ENCODE measurements around the gene PNLIPRP2. TPM values are rescaled to one million over a fixed set of nuclear protein-coding genes. Genes with fewer than 3 reads are reported as not detected.

The PNLIPRP2 gene
- total RNA-seq: not detected

- ChIA-PET CTCF (no interaction called here), POLR2A (no interaction called here)
- H3K36me3 Mint-ChIP-seq: no peaks in the 10 kb centered on the region
- no peaks in the 10 kb centered on the region for H3K9me3 Mint-ChIP-seq
- intact Hi-C loops (cut with micrococcal nuclease): no loop called here
- H3K27ac Mint-ChIP-seq: no peak within 1 kb of the TSS
- DNase-seq: no peak
- H3K27me3 Mint-ChIP-seq: peaks cover 5% of the 10 kb centered on the region
- no peak within 1 kb of the TSS for H3K4me3 Mint-ChIP-seq
- H3K4me1 Mint-ChIP-seq (ENCODE audit: low read depth): no peaks in the 10 kb centered on the region
These were observed at the start of gene PNLIPRP2 for GRCh38 chr10:116620423-116621400. PNLIPRP2 (plus strand) TSS chr10:116620953.

- no peaks in the 10 kb centered on the region for H3K27me3 Mint-ChIP-seq
- intact Hi-C loops (cut with micrococcal nuclease): no loop called here
- no peaks in the 10 kb centered on the region for H3K9me3 Mint-ChIP-seq
- H3K4me1 Mint-ChIP-seq (ENCODE audit: low read depth): no peaks in the 10 kb centered on the region
- POLR2A ChIA-PET: no interaction called here
- DNase-seq: no peak
- CTCF ChIA-PET: no interaction called here
- H3K27ac Mint-ChIP-seq: no peak overlapping the region
- no peaks in the 10 kb centered on the region for H3K36me3 Mint-ChIP-seq
- H3K4me3 Mint-ChIP-seq: no peak overlapping the region
These were observed 46.0 kb upstream of the PNLIPRP2 start for GRCh38 chr10:116574797-116575196.

- intact Hi-C loops (cut with micrococcal nuclease): no loop called here
- no peaks in the 10 kb centered on the region for H3K36me3 Mint-ChIP-seq
These were observed 32.7 kb upstream of the PNLIPRP2 start for GRCh38 chr10:116587878-116588591.

GRCh38 chr10:116588995-116589394, 31.8 kb upstream of the PNLIPRP2 start:
- no peaks in the 10 kb centered on the region for H3K27me3 Mint-ChIP-seq
- H3K4me1 Mint-ChIP-seq (ENCODE audit: low read depth): no peaks in the 10 kb centered on the region
- ChIA-PET POLR2A (no interaction called here), CTCF (no interaction called here)
- no peak for DNase-seq
- no peaks in the 10 kb centered on the region for H3K36me3 Mint-ChIP-seq
- peaks cover 2% of the 10 kb centered on the region for H3K9me3 Mint-ChIP-seq
- intact Hi-C loops (cut with micrococcal nuclease): no loop called here
- H3K27ac Mint-ChIP-seq: no peak overlapping the region
- no peak overlapping the region for H3K4me3 Mint-ChIP-seq

More at GRCh38 chr10:116587878-116588591, 32.7 kb upstream of the PNLIPRP2 start:
- DNase-seq: no peak
- Mint-ChIP-seq H3K9me3 (peaks cover 2% of the 10 kb centered on the region), H3K4me1 (ENCODE audit: low read depth) (no peaks in the 10 kb centered on the region), H3K27ac (no peak overlapping the region), H3K27me3 (no peaks in the 10 kb centered on the region), H3K4me3 (no peak overlapping the region)
- POLR2A ChIA-PET: no interaction called here
- CTCF ChIA-PET: no interaction called here

- no peak overlapping the region for H3K27ac Mint-ChIP-seq
- CTCF ChIA-PET: no interaction called here
- POLR2A ChIA-PET: no interaction called here
- H3K36me3 Mint-ChIP-seq: no peaks in the 10 kb centered on the region
- no peak overlapping the region for H3K4me3 Mint-ChIP-seq
- H3K27me3 Mint-ChIP-seq: no peaks in the 10 kb centered on the region
- H3K4me1 Mint-ChIP-seq (ENCODE audit: low read depth): no peaks in the 10 kb centered on the region
- peaks cover 2% of the 10 kb centered on the region for H3K9me3 Mint-ChIP-seq
- DNase-seq: no peak
- intact Hi-C loops (cut with micrococcal nuclease): no loop called here
These were observed 30.8 kb upstream of the PNLIPRP2 start for GRCh38 chr10:116589926-116590325.

GRCh38 chr10:116590590-116591444, 29.9 kb upstream of the PNLIPRP2 start, which contains the start of gene PNLIPRP1:
PNLIPRP1 (plus strand) TSS chr10:116590959; CDS start chr10:116591130, 171 bp downstream.
- Mint-ChIP-seq H3K27ac (no peak within 1 kb of the TSS), H3K36me3 (no peaks in the 10 kb centered on the region), H3K9me3 (peaks cover 2% of the 10 kb centered on the region), H3K27me3 (no peaks in the 10 kb centered on the region), H3K4me3 (no peak within 1 kb of the TSS), H3K4me1 (ENCODE audit: low read depth) (no peaks in the 10 kb centered on the region)
- no peak for DNase-seq
- ChIA-PET POLR2A (no interaction called here), CTCF (no interaction called here)
- intact Hi-C loops (cut with micrococcal nuclease): no loop called here

GRCh38 chr10:116593139-116593740, 27.5 kb upstream of the PNLIPRP2 start:
- Mint-ChIP-seq H3K27ac (no peak overlapping the region), H3K4me3 (no peak overlapping the region), H3K27me3 (no peaks in the 10 kb centered on the region), H3K4me1 (ENCODE audit: low read depth) (no peaks in the 10 kb centered on the region), H3K36me3 (no peaks in the 10 kb centered on the region), H3K9me3 (peaks cover 2% of the 10 kb centered on the region)
- intact Hi-C loops (cut with micrococcal nuclease): no loop called here
- ChIA-PET POLR2A (no interaction called here), CTCF (no interaction called here)
- DNase-seq: no peak

GRCh38 chr10:116594525-116595035, 26.2 kb upstream of the PNLIPRP2 start:
- CTCF ChIA-PET: no interaction called here
- intact Hi-C loops (cut with micrococcal nuclease): no loop called here
- POLR2A ChIA-PET: no interaction called here

GRCh38 chr10:116596062-116596461, 24.7 kb upstream of the PNLIPRP2 start:
- H3K4me3 Mint-ChIP-seq: no peak overlapping the region
- POLR2A ChIA-PET: no interaction called here
- no peaks in the 10 kb centered on the region for H3K4me1 Mint-ChIP-seq (ENCODE audit: low read depth)
- CTCF ChIA-PET: no interaction called here
- intact Hi-C loops (cut with micrococcal nuclease): no loop called here
- no peaks in the 10 kb centered on the region for H3K27me3 Mint-ChIP-seq
- H3K36me3 Mint-ChIP-seq: no peaks in the 10 kb centered on the region
- no peak for DNase-seq
- H3K9me3 Mint-ChIP-seq: no peaks in the 10 kb centered on the region
- H3K27ac Mint-ChIP-seq: no peak overlapping the region

More at GRCh38 chr10:116594525-116595035, 26.2 kb upstream of the PNLIPRP2 start:
- Mint-ChIP-seq H3K36me3 (no peaks in the 10 kb centered on the region), H3K4me1 (ENCODE audit: low read depth) (no peaks in the 10 kb centered on the region), H3K27me3 (no peaks in the 10 kb centered on the region), H3K27ac (no peak overlapping the region), H3K4me3 (no peak overlapping the region), H3K9me3 (no peaks in the 10 kb centered on the region)
- no peak for DNase-seq

GRCh38 chr10:116597543-116597942, 23.2 kb upstream of the PNLIPRP2 start:
- CTCF ChIA-PET: no interaction called here
- Mint-ChIP-seq H3K36me3 (no peaks in the 10 kb centered on the region), H3K27me3 (peaks cover under 1% of the 10 kb centered on the region), H3K9me3 (no peaks in the 10 kb centered on the region), H3K4me3 (no peak overlapping the region), H3K27ac (no peak overlapping the region), H3K4me1 (ENCODE audit: low read depth) (no peaks in the 10 kb centered on the region)
- POLR2A ChIA-PET: no interaction called here
- no peak for DNase-seq
- intact Hi-C loops (cut with micrococcal nuclease): no loop called here

GRCh38 chr10:116598329-116598728, 22.4 kb upstream of the PNLIPRP2 start:
- Mint-ChIP-seq H3K4me1 (ENCODE audit: low read depth) (no peaks in the 10 kb centered on the region), H3K36me3 (no peaks in the 10 kb centered on the region), H3K9me3 (no peaks in the 10 kb centered on the region), H3K27ac (no peak overlapping the region), H3K27me3 (peaks cover 2% of the 10 kb centered on the region), H3K4me3 (no peak overlapping the region)
- DNase-seq: no peak
- POLR2A ChIA-PET: no interaction called here
- intact Hi-C loops (cut with micrococcal nuclease): no loop called here
- CTCF ChIA-PET: no interaction called here

- CTCF ChIA-PET: no interaction called here
- H3K4me1 Mint-ChIP-seq (ENCODE audit: low read depth): no peaks in the 10 kb centered on the region
- H3K27ac Mint-ChIP-seq: no peak overlapping the region
- no peak overlapping the region for H3K4me3 Mint-ChIP-seq
- DNase-seq: no peak
- intact Hi-C loops (cut with micrococcal nuclease): no loop called here
- POLR2A ChIA-PET: no interaction called here
- H3K9me3 Mint-ChIP-seq: no peaks in the 10 kb centered on the region
- no peaks in the 10 kb centered on the region for H3K36me3 Mint-ChIP-seq
- peaks cover 2% of the 10 kb centered on the region for H3K27me3 Mint-ChIP-seq
These were observed 20.8 kb upstream of the PNLIPRP2 start for GRCh38 chr10:116599991-116600390.

Data from activated CD4-positive, alpha-beta memory T cell treated with anti-CD3 and anti-CD28 coated beads for 36 hours (primary cell).